Limb (tissue), 2 donors: Measurements from ENCODE around the gene CRCP.
"Not testable (repeated sequence)": the region's sequence is repeated elsewhere in the genome, so short reads cannot be mapped to it uniquely, and the experiment has no call there.

ENCODE experiments used
- DNase-seq, 2 donors: peaks; one replicate each; pipeline ENCODE4 v3.0.0-alpha.2; 2016; ENCODE audit errors: extremely low spot score in 2 of 2

Gene CRCP

DNA sequence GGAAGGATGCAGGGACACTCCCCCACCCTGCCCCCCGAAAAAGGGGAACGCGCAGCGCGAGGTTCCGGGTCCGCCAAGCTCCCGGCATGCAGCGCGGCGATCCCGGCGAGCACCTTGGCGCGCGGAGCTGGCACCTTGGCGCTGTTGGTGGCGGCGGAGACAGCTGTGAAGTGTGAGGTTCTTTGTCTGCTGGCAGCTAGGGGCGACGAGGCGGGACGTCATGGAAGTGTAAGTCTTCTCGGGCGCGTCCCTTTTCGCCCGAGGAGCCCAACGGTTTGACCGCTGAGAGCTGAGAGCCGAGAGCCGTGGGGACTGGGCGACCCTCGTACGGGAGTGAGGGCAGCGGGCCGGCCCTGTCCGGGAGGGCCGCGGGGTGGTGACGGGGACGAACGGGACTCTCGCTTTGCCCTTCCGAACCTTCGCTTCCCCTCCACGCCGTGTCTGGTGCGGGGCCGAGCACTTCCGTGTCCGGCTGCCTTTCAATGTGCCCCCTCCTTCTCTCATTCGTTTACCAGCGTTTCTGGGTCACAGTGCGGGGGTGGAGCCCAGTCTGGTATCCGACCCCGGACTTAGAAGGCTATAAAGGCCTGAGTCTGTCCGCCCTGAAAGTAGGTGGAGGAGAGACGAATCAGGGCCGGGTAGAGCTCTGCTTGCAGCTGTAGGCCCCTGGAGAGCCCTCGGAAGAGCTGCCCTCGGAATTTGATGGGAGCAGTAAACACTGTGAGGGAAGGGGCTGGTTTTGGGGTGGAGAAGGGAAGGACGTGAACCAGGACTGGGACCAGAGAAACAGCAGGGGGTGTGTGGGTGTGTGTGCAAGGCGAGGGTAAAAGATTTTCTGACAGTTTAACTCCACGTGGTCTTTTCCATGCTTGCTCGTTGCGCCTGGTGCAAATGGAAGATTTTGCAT is at the start of gene CRCP:
CRCP (plus strand) TSS at position 105 of the 907 bp plus-strand sequence; CDS start at position 221, 116 bp downstream.
- peak; percentile 69 to 89 for DNase-seq

DNA sequence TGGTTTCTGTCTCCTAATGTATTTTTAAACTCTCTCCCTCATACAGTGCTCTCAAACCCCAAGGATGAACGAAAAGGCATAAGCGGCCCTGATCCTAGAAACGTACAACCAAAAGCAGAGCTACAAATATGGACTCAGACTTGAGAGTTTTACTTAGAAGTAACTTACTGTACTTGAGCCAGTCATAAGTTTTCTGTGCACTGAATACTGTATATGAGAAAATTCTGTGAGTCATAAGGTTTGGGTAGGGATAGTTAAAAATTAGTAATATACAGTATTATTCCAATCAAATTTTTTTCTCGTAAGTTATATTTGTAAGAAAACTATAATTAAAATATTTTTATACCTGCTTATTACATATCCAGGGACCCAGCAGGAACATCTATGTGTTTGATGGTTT is 44.9 kb upstream of the CRCP start:
- DNase-seq = no peak

DNA sequence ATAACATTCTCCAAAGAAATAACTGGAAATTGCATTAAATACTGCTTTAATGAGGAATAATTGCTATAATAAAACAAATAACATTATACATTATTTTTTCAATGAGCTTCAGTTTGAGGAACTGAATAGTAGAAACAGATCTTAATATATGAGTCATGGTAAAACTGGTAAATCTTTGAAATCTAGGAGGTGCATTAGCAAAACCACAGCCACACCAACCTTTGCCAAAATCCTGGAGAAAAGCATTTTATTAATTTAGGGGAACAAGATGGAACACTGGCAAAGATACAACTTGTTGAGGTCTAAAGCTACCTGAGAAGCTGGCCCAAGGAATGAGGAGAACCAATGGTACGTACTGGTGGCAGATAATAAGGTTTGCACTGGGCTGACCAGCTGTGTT is 44.4 kb upstream of the CRCP start:
- no peak for DNase-seq

DNA sequence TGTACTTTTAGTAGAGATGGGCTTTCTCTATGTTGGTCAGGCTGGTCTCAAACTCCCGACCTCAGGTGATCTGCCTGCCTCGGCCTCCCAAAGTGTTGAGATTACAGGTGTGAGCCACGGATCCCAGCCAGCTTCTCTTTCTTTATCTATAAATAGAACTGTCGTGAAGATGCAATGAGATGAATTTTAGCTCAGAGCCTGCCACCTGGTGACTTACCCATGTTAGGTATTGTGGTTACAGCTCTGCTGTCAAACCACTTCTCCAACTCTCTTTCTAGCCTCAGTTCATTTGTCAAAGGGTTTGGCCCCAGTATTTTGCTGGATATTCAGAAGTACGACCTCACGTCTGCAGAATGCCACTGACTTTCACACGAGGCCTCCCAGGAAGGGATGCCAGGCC is 42.4 kb upstream of the CRCP start:
- not testable (repeated sequence) for DNase-seq

DNA sequence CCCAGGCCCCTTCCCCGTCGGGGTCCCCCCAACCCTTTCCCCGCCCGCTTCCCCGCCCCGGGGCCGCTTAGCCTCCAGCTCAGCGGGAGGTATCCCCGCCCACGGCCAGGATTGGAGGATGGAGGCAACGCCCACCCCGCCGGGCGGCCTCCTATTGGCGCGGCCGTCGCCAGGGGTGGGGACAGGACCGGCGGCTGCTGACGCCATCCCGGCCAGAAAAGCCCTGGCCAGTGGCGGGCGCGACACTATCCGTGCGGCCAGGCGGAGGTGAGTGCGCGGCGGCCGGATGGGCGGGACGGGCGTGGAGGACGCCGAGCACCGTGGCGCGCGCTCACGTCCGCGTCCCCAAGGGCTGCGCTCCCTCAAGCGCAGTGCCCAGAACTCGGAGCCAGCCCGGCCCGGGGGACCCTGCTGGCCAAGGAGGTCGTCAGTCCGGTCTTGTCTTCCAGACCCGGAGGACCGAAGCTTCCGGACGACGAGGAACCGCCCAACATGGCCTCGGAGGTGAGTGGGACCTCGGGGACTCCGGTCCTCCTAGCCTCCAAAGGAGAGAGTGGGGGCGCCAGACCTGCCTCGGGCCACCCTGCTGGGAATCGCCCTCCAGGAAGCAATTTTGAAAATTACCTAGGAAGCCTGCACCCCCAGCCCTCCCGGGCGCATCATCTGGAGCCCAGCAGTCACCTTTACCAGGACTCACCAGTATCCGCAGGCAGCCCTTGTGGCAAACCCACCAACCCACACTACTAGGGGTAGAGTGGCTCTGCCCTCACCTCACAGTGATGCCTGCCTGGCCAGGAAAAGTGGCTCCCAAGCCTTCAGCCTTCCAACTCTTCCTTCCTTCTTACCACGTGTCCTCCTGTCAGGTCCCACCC is 38.8 kb upstream of the CRCP start, which contains the start of gene ASL:
ASL (plus strand) TSS at position 230 of the 872 bp plus-strand sequence; CDS start at position 493, 263 bp downstream.
- DNase-seq = peak; percentile 90 to 95

DNA sequence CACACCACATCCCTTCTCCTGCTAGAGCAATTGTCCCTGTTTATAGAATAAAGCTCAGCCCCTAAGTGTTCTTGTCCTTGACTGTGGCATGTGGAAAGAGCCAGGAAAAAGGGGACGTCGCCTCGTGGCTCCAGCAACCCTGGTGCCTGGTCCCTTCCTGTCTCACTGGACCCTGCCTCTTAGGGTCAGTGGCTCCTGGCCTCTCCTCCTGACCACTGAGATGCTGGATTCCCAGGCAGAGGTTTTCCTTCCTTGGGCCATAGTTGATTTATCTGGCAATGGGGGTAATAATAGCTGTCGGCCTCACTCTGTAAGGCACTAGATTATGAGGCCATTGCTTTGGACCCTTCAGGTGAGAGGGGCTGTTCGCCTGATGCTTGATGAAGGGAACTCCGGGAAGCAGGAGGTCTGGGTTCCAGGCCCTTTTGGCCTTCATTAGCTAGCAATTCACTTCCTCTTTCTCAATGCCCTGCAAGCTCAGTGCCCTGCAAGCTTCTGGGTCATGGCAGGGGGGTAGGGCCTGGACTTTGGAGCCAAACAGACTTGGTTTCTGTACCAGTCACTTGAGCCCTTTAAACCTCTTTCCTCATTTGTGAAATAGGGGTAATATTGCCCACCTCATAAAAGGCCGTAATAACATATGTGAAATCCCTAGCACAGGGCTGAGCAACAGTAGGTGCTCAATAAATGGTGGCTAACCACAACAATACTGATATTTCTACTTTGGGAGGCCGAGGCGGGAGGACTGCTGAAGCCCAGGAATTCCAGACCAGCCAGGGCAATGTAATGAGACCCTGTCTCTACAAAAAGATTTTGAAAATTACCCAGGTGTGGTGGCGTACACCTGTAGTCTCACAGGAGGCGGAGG is 38.0 kb upstream of the CRCP start:
- DNase-seq = no peak

DNA sequence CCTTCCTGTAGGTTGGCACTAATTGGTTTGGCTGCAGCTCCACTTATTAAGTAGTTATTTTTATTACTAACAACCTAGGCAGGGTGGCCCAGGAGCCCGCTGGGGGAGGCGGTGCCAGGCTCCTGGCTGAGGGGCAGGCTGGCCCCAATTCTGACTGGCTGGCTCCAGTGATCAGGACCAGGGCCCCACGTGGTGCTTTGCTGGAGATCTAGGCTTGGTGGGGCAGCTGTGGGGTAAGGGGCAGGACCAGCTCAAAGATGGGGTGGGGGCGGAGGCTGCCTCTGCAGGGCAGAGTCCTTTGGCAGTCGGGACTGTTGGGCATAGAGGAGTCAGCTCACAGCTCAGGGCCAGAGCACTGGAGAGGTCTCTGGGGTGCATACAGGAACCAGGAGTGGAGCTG is 36.6 kb upstream of the CRCP start:
- no peak for DNase-seq

DNA sequence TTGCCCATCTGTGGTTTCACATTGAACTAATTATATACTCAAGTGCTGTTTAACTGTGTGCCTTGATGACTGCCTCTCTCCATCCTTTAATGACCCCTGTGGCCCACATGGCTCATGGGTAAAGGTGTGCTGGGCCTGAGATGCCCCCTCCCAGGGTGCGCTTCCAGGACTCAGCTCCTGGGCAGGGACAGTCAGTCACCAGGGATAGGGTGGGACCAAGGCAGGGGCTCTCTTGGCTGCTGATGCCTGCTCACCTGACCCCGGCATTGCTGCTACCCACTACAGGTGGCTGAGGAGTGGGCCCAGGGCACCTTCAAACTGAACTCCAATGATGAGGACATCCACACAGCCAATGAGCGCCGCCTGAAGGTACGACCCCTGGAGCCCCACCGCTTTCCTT is 32.6 kb upstream of the CRCP start:
- DNase-seq = no peak

DNA sequence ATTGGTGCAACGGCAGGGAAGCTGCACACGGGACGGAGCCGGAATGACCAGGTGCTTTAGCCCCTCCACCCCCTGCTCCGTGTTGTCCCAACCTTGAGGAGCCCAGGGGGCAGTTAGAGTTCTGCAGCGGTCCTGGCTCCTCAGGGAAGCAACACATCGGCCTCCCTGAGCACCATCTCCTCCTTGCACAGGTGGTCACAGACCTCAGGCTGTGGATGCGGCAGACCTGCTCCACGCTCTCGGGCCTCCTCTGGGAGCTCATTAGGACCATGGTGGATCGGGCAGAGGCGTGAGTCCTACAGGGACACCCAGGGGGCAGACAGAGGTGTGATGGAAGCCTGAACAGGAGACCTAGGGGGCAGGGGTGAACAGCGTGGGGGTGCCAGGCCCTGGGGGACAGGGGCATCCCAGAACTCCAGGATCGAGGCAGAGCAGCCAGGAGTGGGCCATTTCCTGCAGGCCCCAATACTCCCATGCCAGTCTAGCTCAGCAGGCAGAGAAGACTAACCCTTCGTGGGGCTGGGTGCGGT is 31.7 kb upstream of the CRCP start:
- no peak for DNase-seq

DNA sequence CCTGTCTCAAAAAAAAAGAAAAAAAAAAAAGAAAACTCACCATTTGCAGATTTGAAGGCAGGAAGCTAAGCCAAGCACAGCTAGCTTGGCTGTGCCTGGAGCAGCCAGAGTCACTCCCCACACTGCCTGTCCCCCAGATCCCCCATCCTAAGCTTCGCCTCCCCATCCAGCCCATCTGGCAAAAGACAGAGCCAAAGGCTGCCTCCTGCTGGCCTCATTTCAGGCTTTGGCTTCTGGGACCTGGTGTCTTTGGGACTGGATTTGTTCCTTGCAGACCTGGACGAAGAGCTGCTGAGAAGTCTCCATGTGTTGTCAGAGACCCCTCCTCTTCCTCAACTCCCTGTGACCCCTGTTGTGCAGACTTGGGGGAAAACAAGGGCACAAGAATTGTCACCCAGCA is 31.0 kb upstream of the CRCP start:
- no peak for DNase-seq

DNA sequence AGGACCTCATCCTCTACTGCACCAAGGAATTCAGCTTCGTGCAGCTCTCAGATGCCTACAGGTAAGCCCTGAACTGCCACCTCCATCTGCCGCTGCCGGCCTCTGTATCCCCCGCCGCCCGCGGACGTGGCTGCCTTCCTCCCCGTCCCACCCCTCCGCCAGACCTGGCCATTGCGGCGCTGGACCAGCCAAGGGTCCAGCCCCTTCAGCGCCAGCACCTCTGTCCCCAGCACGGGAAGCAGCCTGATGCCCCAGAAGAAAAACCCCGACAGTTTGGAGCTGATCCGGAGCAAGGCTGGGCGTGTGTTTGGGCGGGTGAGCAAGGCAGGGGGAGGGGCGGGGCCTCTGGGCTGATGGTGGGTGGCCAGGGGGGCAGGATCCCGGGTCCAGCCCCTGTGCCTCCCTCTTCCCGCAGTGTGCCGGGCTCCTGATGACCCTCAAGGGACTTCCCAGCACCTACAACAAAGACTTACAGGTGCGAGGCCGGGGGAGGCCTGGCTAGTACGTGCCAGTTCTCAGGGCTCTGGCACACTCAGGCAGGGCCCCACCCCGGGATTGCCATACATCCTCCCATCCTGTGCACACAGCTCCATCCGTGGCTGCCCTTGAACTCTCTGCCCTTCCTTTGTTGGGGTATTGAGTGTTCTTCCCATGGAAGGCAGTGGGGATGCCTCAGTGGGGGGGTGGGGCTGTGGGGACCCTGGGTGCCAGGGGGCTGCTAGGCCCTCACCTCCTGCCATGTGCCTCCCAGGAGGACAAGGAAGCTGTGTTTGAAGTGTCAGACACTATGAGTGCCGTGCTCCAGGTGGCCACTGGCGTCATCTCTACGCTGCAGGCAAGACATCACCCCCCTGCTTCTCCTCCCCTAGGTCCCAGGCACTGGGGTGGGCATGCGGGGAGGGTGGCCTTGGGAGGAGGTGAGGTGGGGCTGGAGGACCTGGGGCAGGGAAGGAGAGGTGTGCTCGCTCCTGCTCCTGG is 25.5 kb upstream of the CRCP start:
- DNase-seq = no peak

DNA sequence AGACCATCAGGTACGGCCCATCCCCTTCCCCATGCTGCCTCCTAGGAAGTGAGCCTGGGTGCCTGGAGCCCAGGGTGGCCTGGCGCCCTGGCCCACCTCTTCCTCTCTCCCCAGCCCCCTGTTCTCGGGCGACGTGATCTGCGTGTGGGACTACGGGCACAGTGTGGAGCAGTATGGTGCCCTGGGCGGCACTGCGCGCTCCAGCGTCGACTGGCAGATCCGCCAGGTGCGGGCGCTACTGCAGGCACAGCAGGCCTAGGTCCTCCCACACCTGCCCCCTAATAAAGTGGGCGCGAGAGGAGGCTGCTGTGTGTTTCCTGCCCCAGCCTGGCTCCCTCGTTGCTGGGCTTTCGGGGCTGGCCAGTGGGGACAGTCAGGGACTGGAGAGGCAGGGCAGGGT is 22.0 kb upstream of the CRCP start:
- no peak for DNase-seq

DNA sequence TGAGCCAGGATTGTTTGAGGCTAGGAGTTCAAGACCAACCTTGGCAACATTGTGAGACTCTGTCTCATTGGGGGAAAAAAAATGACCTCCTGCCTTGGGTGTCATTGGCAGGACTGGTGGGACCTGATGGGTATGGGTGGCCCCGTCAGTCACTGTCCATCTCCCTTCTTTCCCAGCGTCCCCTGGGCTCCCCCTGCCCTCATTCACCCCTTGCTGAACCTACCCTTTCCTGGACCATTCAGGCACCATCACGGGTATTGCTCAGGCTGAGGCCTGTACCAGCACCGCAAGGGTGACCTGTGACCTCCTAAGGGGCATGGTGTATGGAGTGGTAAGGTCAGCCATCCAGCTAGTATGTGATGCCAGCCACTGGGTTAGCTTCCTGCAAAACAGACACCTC is 19.6 kb upstream of the CRCP start:
- no peak for DNase-seq

DNA sequence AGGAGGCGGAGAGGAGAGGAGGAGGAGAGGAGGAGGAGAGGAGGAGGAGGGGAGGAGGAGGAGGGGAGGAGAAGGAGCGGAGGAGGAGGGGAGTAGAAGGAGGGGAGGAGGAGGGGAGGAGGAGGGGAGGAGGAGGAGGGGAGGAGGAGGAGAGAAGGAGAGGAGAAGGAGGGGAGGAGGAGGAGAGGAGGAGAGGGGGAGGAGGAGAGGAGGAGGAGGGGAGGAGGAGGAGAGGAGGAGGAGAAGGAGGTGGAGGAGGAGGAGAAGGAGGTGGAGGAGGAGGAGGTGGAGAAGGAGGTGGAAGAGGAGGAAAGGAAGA is 15.5 kb upstream of the CRCP start:
- no peak for DNase-seq

DNA sequence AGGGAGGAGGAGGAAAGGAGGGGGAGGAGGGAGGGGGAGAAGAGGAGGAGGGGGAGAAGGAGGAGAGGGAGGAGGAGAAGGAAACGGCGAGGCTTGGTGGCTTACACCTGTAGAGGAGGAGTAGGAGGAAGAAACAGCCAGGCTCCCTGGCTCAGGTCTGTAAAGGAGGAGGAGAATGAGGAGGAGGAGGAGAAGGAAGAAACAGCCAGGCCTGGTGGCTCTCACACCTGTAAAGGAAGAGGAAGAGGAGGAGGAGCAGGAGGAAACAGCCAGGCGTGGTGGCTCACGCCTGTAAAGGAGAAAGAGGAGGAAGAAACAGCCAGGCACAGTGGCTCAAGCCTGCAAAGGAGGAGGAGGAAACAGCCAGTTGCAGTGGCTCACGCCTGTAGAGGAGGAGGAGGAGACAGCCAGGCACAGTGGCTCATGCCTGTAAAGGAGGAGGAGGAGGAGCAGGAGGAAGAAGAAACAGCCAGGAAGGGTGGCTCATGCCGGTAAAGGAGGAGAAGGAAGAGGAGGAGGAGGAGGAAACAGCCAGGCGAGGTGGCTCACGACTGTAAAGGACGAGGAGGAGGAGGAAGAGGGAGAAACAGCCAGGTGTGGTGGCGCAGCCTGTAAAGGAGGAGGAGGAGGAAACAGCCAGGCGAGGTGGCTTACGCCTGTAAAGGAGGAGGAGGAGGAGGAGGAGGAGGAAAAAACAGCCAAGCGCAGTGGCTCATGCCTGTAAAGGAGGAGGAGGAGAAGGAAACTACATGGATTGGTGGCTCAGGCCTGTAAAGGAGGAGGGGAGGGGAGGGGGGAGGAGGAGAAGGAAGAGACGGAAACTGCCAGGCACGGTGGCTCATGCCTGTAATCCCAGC is 14.9 kb upstream of the CRCP start:
- peak; percentile 57 to 73 for DNase-seq

DNA sequence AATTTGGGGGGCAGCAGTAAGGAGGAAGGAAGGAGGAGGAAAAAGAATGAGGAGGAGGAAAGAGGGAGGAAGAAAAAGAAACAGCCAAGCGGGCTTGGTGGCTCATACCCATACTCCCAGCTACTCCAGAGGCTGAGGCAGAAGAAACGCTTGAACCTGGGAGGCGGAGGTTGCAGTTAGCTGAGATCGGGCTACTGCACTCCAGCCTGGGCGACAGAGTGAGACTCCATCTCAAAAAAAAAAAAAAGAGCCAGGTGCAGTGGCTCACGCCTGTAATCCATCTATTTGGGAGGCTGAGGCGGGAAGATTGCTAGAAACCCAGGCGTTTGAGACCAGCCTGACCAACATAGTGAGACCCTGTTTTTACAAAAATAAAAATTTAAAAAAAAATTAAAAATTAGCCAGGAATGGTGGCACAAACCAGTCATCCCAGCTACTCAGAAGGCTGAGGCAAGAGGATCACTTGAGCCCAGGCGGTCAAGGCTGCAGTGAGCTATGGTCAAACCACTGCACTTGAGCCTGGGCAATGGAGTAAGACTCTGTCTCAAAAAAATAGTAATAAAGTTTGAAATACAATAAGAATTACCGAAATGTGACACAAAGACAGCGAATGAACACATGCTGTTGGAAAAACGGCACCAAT is 14.1 kb upstream of the CRCP start:
- DNase-seq = no peak

DNA sequence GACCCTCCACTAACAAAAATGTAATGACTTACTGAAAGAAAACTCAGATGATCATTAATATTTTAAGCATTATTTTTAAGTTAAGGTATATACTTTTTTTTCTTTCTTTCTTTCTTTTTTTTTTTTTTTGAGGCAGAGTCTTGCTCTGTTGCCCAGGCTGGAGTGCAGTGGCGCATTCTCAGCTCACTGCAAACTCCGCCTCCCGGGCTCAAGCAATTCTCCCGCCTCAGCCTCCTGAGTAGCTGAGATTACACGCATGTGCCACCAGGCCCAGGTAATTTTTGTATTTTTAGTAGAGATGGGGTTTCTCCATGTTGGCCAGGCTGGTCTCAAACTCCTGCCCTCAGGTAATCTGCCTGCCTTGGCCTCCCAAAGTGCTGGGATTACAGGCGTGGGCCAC is 12.5 kb upstream of the CRCP start:
- DNase-seq = not testable (repeated sequence)

DNA sequence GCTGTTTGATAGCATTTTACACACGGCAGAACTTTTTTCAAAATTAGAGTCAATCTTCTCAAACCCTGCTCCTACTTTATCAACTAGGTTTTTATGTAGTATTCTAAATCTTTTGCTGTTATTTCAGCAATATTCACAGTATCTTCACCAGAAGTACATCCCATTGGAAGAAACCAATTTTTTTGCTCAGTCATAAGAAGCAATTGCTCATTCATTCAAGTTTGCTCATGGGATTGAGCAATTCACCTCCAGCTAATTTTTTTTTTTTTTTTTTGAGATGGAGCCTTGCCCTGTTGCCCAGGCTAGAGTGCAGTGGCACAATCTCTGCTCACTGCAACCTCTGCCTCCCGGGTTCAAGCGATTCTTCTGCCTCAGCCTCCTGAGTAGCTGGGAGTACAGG is 10.7 kb upstream of the CRCP start:
- not testable (repeated sequence) for DNase-seq
